Activated CD4-positive, alpha-beta T cell treated with anti-CD3 and anti-CD28 coated beads, Interleukin-2, amount 10 ng/mL, durations not matched to agents 7 days and 5 days (primary cell): ENCODE data around the gene FASTK. TPM values are rescaled to one million over a fixed set of nuclear protein-coding genes. Genes with fewer than 3 reads are reported as not detected.
A peak's percentile ranks its signal among the peaks of the same experiment; 100 is the strongest.

Experiments
- CTCF ChIA-PET: fragments of 350-600 bp; sonication (Branson Sonifier 250); formaldehyde crosslinking; loops from one replicate; lab custom pipeline; 2021; ENCODE audit warnings: antibody characterized with exemption; lab: Charles Lee
- POLR2A ChIA-PET: fragments of 350-600 bp; sonication (Branson Sonifier 250); formaldehyde crosslinking; loops from one replicate; lab custom pipeline; 2021; ENCODE audit warnings: antibody characterized with exemption; lab: Charles Lee
- DNase-seq: peaks from one replicate; pipeline ENCODE4 v3.0.0-alpha.2; 2020
- H3K27ac Mint-ChIP-seq: one replicate; pipeline ENCODE4 v1.8.0; 2021; ENCODE audit warnings: mild to moderate bottlenecking, moderate library complexity, mixed read lengths
- H3K27me3 Mint-ChIP-seq: one replicate; pipeline ENCODE4 v1.8.0; 2021; ENCODE audit warnings: mixed read lengths
- H3K36me3 Mint-ChIP-seq: one replicate; pipeline ENCODE4 v1.8.0; 2021; ENCODE audit warnings: low read depth, mixed read lengths
- H3K4me1 Mint-ChIP-seq: one replicate; pipeline ENCODE4 v1.8.0; 2021; ENCODE audit warnings: mixed read lengths
- H3K4me3 Mint-ChIP-seq: one replicate; pipeline ENCODE4 v1.8.0; 2021; ENCODE audit warnings: mild to moderate bottlenecking, moderate library complexity, mixed read lengths
- H3K9me3 Mint-ChIP-seq: one replicate; pipeline ENCODE4 v1.8.0; 2021; ENCODE audit warnings: mixed read lengths
- total RNA-seq, 2 experiments: library from RNA; stranded (reverse); gene quantifications; one replicate each; pipeline ENCODE4 v1.2.3, GENCODE V29; 2021

The FASTK gene
- total RNA-seq, 2 experiments from 2014 or later = 76.4 to 85.9 TPM

- no peak for DNase-seq
- Mint-ChIP-seq H3K9me3 (no peaks in the 10 kb centered on the region), H3K4me1 (peaks cover 17% of the 10 kb centered on the region), H3K36me3 (no peaks in the 10 kb centered on the region), H3K27me3 (peaks cover 17% of the 10 kb centered on the region), H3K27ac (no peak overlapping the region), H3K4me3 (no peak overlapping the region)
- ChIA-PET CTCF (interaction anchor here (0.6 to 1.2 kb wide), 6 partner anchors 25 to 272 kb away, joined by 3 to 4 read pairs (median 3); no protein-coding TSS in a partner anchor), POLR2A (no interaction called here)
These were observed 9.5 kb upstream of the FASTK start for GRCh38 chr7:151089893-151090730.

GRCh38 chr7:151088856-151089699, 8.5 kb upstream of the FASTK start:
- Mint-ChIP-seq H3K27me3 (peaks cover 22% of the 10 kb centered on the region), H3K27ac (peak overlapping the region; percentile 43), H3K36me3 (no peaks in the 10 kb centered on the region), H3K9me3 (no peaks in the 10 kb centered on the region), H3K4me1 (peaks cover 22% of the 10 kb centered on the region), H3K4me3 (peak overlapping the region; percentile 11)
- CTCF ChIA-PET = interaction anchor here (0.8 to 0.9 kb wide), 2 partner anchors 35 to 77 kb away, joined by 3 to 4 read pairs; no protein-coding TSS in a partner anchor
- POLR2A ChIA-PET = no interaction called here
- DNase-seq = no peak

- peaks cover 26% of the 10 kb centered on the region for H3K4me1 Mint-ChIP-seq
- peak overlapping the region; percentile 20 for H3K4me3 Mint-ChIP-seq
- H3K27me3 Mint-ChIP-seq = peaks cover 22% of the 10 kb centered on the region
- no peaks in the 10 kb centered on the region for H3K9me3 Mint-ChIP-seq
- H3K27ac Mint-ChIP-seq = no peak overlapping the region
- POLR2A ChIA-PET = no interaction called here
- H3K36me3 Mint-ChIP-seq = no peaks in the 10 kb centered on the region
- DNase-seq = no peak
- CTCF ChIA-PET = interaction anchor here (0.6 to 1.7 kb wide), 2 partner anchors 27 to 138 kb away, joined by 3 to 4 read pairs; no protein-coding TSS in a partner anchor
These were observed 7.6 kb upstream of the FASTK start for GRCh38 chr7:151088019-151088855.

GRCh38 chr7:151087245-151088018, 6.8 kb upstream of the FASTK start:
- Mint-ChIP-seq H3K4me1 (peaks cover 32% of the 10 kb centered on the region), H3K27me3 (peaks cover 22% of the 10 kb centered on the region), H3K4me3 (peak overlapping the region; percentile 81), H3K9me3 (no peaks in the 10 kb centered on the region), H3K36me3 (peaks cover 4% of the 10 kb centered on the region), H3K27ac (peak overlapping the region; percentile 68)
- ChIA-PET POLR2A (no interaction called here), CTCF (interaction anchor here (0.6 to 1.7 kb wide), 2 partner anchors 28 to 139 kb away, joined by 3 to 4 read pairs; no protein-coding TSS in a partner anchor)
- DNase-seq = peak; percentile 36

GRCh38 chr7:151086802-151087244, 6.2 kb upstream of the FASTK start:
- H3K4me1 Mint-ChIP-seq = peaks cover 37% of the 10 kb centered on the region
- no peaks in the 10 kb centered on the region for H3K9me3 Mint-ChIP-seq
- H3K27ac Mint-ChIP-seq = peak overlapping the region; percentile 83
- ChIA-PET POLR2A (no interaction called here), CTCF (interaction anchor here (0.9 to 1.7 kb wide), 2 partner anchors 19 to 29 kb away, joined by 3 to 4 read pairs; no protein-coding TSS in a partner anchor)
- DNase-seq = peak; percentile 43
- H3K4me3 Mint-ChIP-seq = peak overlapping the region; percentile 81
- peaks cover 22% of the 10 kb centered on the region for H3K27me3 Mint-ChIP-seq
- peaks cover 4% of the 10 kb centered on the region for H3K36me3 Mint-ChIP-seq

GRCh38 chr7:151085691-151086620, 5.3 kb upstream of the FASTK start, which contains the start of gene AGAP3:
AGAP3 (plus strand) TSS chr7:151086475; CDS start chr7:151086742, 267 bp downstream.
- Mint-ChIP-seq H3K27ac (peak within 1 kb of the TSS; percentile 83), H3K4me1 (peaks cover 37% of the 10 kb centered on the region)
- POLR2A ChIA-PET = no interaction called here

GRCh38 chr7:151085329-151085690, 4.7 kb upstream of the FASTK start:
- H3K27me3 Mint-ChIP-seq = peaks cover 22% of the 10 kb centered on the region
- H3K36me3 Mint-ChIP-seq = peaks cover 4% of the 10 kb centered on the region
- DNase-seq = no peak
- no peaks in the 10 kb centered on the region for H3K9me3 Mint-ChIP-seq
- ChIA-PET CTCF (interaction anchor here (1.0 to 1.4 kb wide), 3 partner anchors 27 to 75 kb away, joined by 3 to 4 read pairs (median 4); no protein-coding TSS in a partner anchor), POLR2A (no interaction called here)
- peak overlapping the region; percentile 81 for H3K4me3 Mint-ChIP-seq
- H3K27ac Mint-ChIP-seq = no peak overlapping the region
- peaks cover 37% of the 10 kb centered on the region for H3K4me1 Mint-ChIP-seq

More at GRCh38 chr7:151085691-151086620, 5.3 kb upstream of the FASTK start, which contains the start of gene AGAP3:
- Mint-ChIP-seq H3K9me3 (no peaks in the 10 kb centered on the region), H3K27me3 (peaks cover 22% of the 10 kb centered on the region), H3K4me3 (peak within 1 kb of the TSS; percentile 81), H3K36me3 (peaks cover 4% of the 10 kb centered on the region)
- DNase-seq = peak; percentile 51
- CTCF ChIA-PET = interaction anchor here (0.6 to 1.4 kb wide), 5 partner anchors 18 to 1333 kb away, joined by 3 to 4 read pairs (median 3); no protein-coding TSS in a partner anchor

GRCh38 chr7:151083824-151084160, 3.2 kb upstream of the FASTK start:
- CTCF ChIA-PET = interaction anchor here (0.9 to 1.8 kb wide), 2 partner anchors 16 to 160 kb away, joined by 3 to 4 read pairs; no protein-coding TSS in a partner anchor
- Mint-ChIP-seq H3K27me3 (peaks cover 17% of the 10 kb centered on the region), H3K4me3 (peak overlapping the region; percentile 98), H3K27ac (peak overlapping the region; percentile 72), H3K9me3 (no peaks in the 10 kb centered on the region), H3K4me1 (peaks cover 45% of the 10 kb centered on the region), H3K36me3 (peaks cover 7% of the 10 kb centered on the region)
- POLR2A ChIA-PET = no interaction called here
- DNase-seq = no peak

GRCh38 chr7:151083071-151083823, 2.6 kb upstream of the FASTK start, which contains the start of gene TMUB1:
TMUB1 (minus strand) TSS chr7:151083493; CDS start chr7:151082563, 930 bp downstream.
- Mint-ChIP-seq H3K4me3 (peak within 1 kb of the TSS; percentile 98), H3K9me3 (no peaks in the 10 kb centered on the region), H3K27ac (peak within 1 kb of the TSS; percentile 89), H3K4me1 (peaks cover 46% of the 10 kb centered on the region), H3K36me3 (peaks cover 7% of the 10 kb centered on the region), H3K27me3 (peaks cover 17% of the 10 kb centered on the region)
- DNase-seq = peak; percentile 88
- ChIA-PET CTCF (interaction anchor here (0.9 to 1.8 kb wide), 2 partner anchors 16 to 161 kb away, joined by 3 to 4 read pairs; no protein-coding TSS in a partner anchor), POLR2A (interaction anchor here (0.7 kb wide), 1 partner anchor 19 kb away, joined by 3 read pairs; no protein-coding TSS in a partner anchor)
